ENCODE data around the gene NELFE.
"Not testable (repeated sequence)": the region's sequence is repeated elsewhere in the genome, so short reads cannot be mapped to it uniquely, and the experiment has no call there.

The NELFE gene

GRCh38 chr6:31958741-31959739, at the start of gene NELFE, which contains the start of gene SKIC2:
Gene NELFE (minus strand): TSS chr6:31958971. CDS start chr6:31958446, 525 bp downstream.
Gene SKIC2 (plus strand): TSS chr6:31959175. CDS start chr6:31959193, 18 bp downstream.
- peaks cover 59 to 65% of the 10 kb centered on the region in 2 donors for H3K36me3 ChIP-seq (ENCODE audit: control insufficient read depth in 1 of 2, insufficient read depth in 2 of 2, low read length in 2 of 2)
- peak within 1 kb of the TSS; percentile 95 for H3K27ac ChIP-seq (ENCODE audit: low read length)

GRCh38 chr6:32008037-32008436, 49.3 kb upstream of the NELFE start:
- H3K9me3 ChIP-seq (ENCODE audit: control insufficient read depth in 1 of 2, low read length in 2 of 2); H3K27me3 ChIP-seq (ENCODE audit: low read depth, low read length); H3K27ac ChIP-seq (ENCODE audit: low read length); H3K4me3 ChIP-seq (ENCODE audit: low read depth in 1 of 2, low read length in 2 of 2); H3K4me1 ChIP-seq (ENCODE audit: control insufficient read depth in 1 of 2, insufficient read depth in 2 of 2, low read length in 2 of 2); H3K36me3 ChIP-seq (ENCODE audit: control insufficient read depth in 1 of 2, insufficient read depth in 2 of 2, low read length in 2 of 2): not testable (repeated sequence)

More at GRCh38 chr6:31958741-31959739, at the start of gene NELFE, which contains the start of gene SKIC2:
- no peaks in the 10 kb centered on the region for H3K9me3 ChIP-seq (ENCODE audit: control insufficient read depth in 1 of 2, low read length in 2 of 2)
- H3K4me1 ChIP-seq (ENCODE audit: control insufficient read depth in 1 of 2, insufficient read depth in 2 of 2, low read length in 2 of 2), result peaks cover 14 to 21% of the 10 kb centered on the region in 2 donors
- H3K4me3 ChIP-seq (ENCODE audit: low read depth in 1 of 2, low read length in 2 of 2), result peak within 1 kb of the TSS; percentile 87 to 97
- no peaks in the 10 kb centered on the region for H3K27me3 ChIP-seq (ENCODE audit: low read depth, low read length)

- not testable (repeated sequence) for H3K4me1 ChIP-seq (ENCODE audit: control insufficient read depth in 1 of 2, insufficient read depth in 2 of 2, low read length in 2 of 2); H3K27me3 ChIP-seq (ENCODE audit: low read depth, low read length); H3K9me3 ChIP-seq (ENCODE audit: control insufficient read depth in 1 of 2, low read length in 2 of 2); H3K27ac ChIP-seq (ENCODE audit: low read length); H3K4me3 ChIP-seq (ENCODE audit: low read depth in 1 of 2, low read length in 2 of 2); H3K36me3 ChIP-seq (ENCODE audit: control insufficient read depth in 1 of 2, insufficient read depth in 2 of 2, low read length in 2 of 2)
These were observed 48.3 kb upstream of the NELFE start for GRCh38 chr6:32007086-32007485.

GRCh38 chr6:32005991-32006529, 47.3 kb upstream of the NELFE start:
- H3K4me3 ChIP-seq (ENCODE audit: low read depth in 1 of 2, low read length in 2 of 2); H3K4me1 ChIP-seq (ENCODE audit: control insufficient read depth in 1 of 2, insufficient read depth in 2 of 2, low read length in 2 of 2); H3K9me3 ChIP-seq (ENCODE audit: control insufficient read depth in 1 of 2, low read length in 2 of 2); H3K27me3 ChIP-seq (ENCODE audit: low read depth, low read length); H3K36me3 ChIP-seq (ENCODE audit: control insufficient read depth in 1 of 2, insufficient read depth in 2 of 2, low read length in 2 of 2); H3K27ac ChIP-seq (ENCODE audit: low read length): not testable (repeated sequence)

- not testable (repeated sequence) for H3K9me3 ChIP-seq (ENCODE audit: control insufficient read depth in 1 of 2, low read length in 2 of 2)
These were observed 46.7 kb upstream of the NELFE start for GRCh38 chr6:32005538-32005880.

GRCh38 chr6:32004864-32005537, 46.2 kb upstream of the NELFE start:
- H3K4me3 ChIP-seq (ENCODE audit: low read depth in 1 of 2, low read length in 2 of 2); H3K36me3 ChIP-seq (ENCODE audit: control insufficient read depth in 1 of 2, insufficient read depth in 2 of 2, low read length in 2 of 2); H3K27ac ChIP-seq (ENCODE audit: low read length); H3K4me1 ChIP-seq (ENCODE audit: control insufficient read depth in 1 of 2, insufficient read depth in 2 of 2, low read length in 2 of 2); H3K27me3 ChIP-seq (ENCODE audit: low read depth, low read length); H3K9me3 ChIP-seq (ENCODE audit: control insufficient read depth in 1 of 2, low read length in 2 of 2): not testable (repeated sequence)

More at GRCh38 chr6:32005538-32005880, 46.7 kb upstream of the NELFE start:
- not testable (repeated sequence) for H3K27me3 ChIP-seq (ENCODE audit: low read depth, low read length); H3K27ac ChIP-seq (ENCODE audit: low read length); H3K4me1 ChIP-seq (ENCODE audit: control insufficient read depth in 1 of 2, insufficient read depth in 2 of 2, low read length in 2 of 2); H3K4me3 ChIP-seq (ENCODE audit: low read depth in 1 of 2, low read length in 2 of 2); H3K36me3 ChIP-seq (ENCODE audit: control insufficient read depth in 1 of 2, insufficient read depth in 2 of 2, low read length in 2 of 2)

GRCh38 chr6:32004393-32004792, 45.6 kb upstream of the NELFE start:
- H3K27ac ChIP-seq (ENCODE audit: low read length); H3K4me1 ChIP-seq (ENCODE audit: control insufficient read depth in 1 of 2, insufficient read depth in 2 of 2, low read length in 2 of 2); H3K27me3 ChIP-seq (ENCODE audit: low read depth, low read length): not testable (repeated sequence)

GRCh38 chr6:32003301-32003700, 44.5 kb upstream of the NELFE start:
- H3K9me3 ChIP-seq (ENCODE audit: control insufficient read depth in 1 of 2, low read length in 2 of 2); H3K27me3 ChIP-seq (ENCODE audit: low read depth, low read length); H3K4me1 ChIP-seq (ENCODE audit: control insufficient read depth in 1 of 2, insufficient read depth in 2 of 2, low read length in 2 of 2); H3K4me3 ChIP-seq (ENCODE audit: low read depth in 1 of 2, low read length in 2 of 2); H3K36me3 ChIP-seq (ENCODE audit: control insufficient read depth in 1 of 2, insufficient read depth in 2 of 2, low read length in 2 of 2); H3K27ac ChIP-seq (ENCODE audit: low read length): not testable (repeated sequence)

More at GRCh38 chr6:32004393-32004792, 45.6 kb upstream of the NELFE start:
- H3K9me3 ChIP-seq (ENCODE audit: control insufficient read depth in 1 of 2, low read length in 2 of 2); H3K36me3 ChIP-seq (ENCODE audit: control insufficient read depth in 1 of 2, insufficient read depth in 2 of 2, low read length in 2 of 2); H3K4me3 ChIP-seq (ENCODE audit: low read depth in 1 of 2, low read length in 2 of 2): not testable (repeated sequence)

GRCh38 chr6:32002546-32003268, 43.9 kb upstream of the NELFE start:
- H3K4me1 ChIP-seq (ENCODE audit: control insufficient read depth in 1 of 2, insufficient read depth in 2 of 2, low read length in 2 of 2); H3K36me3 ChIP-seq (ENCODE audit: control insufficient read depth in 1 of 2, insufficient read depth in 2 of 2, low read length in 2 of 2); H3K27ac ChIP-seq (ENCODE audit: low read length); H3K4me3 ChIP-seq (ENCODE audit: low read depth in 1 of 2, low read length in 2 of 2); H3K27me3 ChIP-seq (ENCODE audit: low read depth, low read length); H3K9me3 ChIP-seq (ENCODE audit: control insufficient read depth in 1 of 2, low read length in 2 of 2): not testable (repeated sequence)

- H3K4me3 ChIP-seq (ENCODE audit: low read depth in 1 of 2, low read length in 2 of 2); H3K27me3 ChIP-seq (ENCODE audit: low read depth, low read length); H3K4me1 ChIP-seq (ENCODE audit: control insufficient read depth in 1 of 2, insufficient read depth in 2 of 2, low read length in 2 of 2); H3K27ac ChIP-seq (ENCODE audit: low read length); H3K36me3 ChIP-seq (ENCODE audit: control insufficient read depth in 1 of 2, insufficient read depth in 2 of 2, low read length in 2 of 2); H3K9me3 ChIP-seq (ENCODE audit: control insufficient read depth in 1 of 2, low read length in 2 of 2): not testable (repeated sequence)
These were observed 37.6 kb upstream of the NELFE start for GRCh38 chr6:31996385-31996784.

GRCh38 chr6:31994421-31994820, 35.6 kb upstream of the NELFE start:
- H3K36me3 ChIP-seq (ENCODE audit: control insufficient read depth in 1 of 2, insufficient read depth in 2 of 2, low read length in 2 of 2); H3K27ac ChIP-seq (ENCODE audit: low read length); H3K27me3 ChIP-seq (ENCODE audit: low read depth, low read length); H3K4me3 ChIP-seq (ENCODE audit: low read depth in 1 of 2, low read length in 2 of 2); H3K9me3 ChIP-seq (ENCODE audit: control insufficient read depth in 1 of 2, low read length in 2 of 2); H3K4me1 ChIP-seq (ENCODE audit: control insufficient read depth in 1 of 2, insufficient read depth in 2 of 2, low read length in 2 of 2): not testable (repeated sequence)

All from muscle layer of duodenum (tissue), 2 donors.